HCT116 (cell line): ENCODE results near the gene CHMP2A. TPM values are rescaled to one million over a fixed set of nuclear protein-coding genes. Genes with fewer than 3 reads are reported as not detected.

Source experiments
- ATAC-seq: fragments of 200-7000 bp; cut with Tn5 transposase; 2 replicates; pipeline ENCODE4 v1.9.1; 2020; ENCODE audit warnings: mild to moderate bottlenecking, moderate library complexity
- BruUV-seq: library from RNA; stranded (reverse); fragments of 400-500 nt; replicated peaks from 2 replicates; lab custom pipeline; 2021; lab: Mats Ljungman, UMichigan
- CTCF ChIA-PET: fragments of 300-600 bp; sonication (Branson Sonifier 250); formaldehyde crosslinking; loops from one replicate; lab custom pipeline; 2021; ENCODE audit warnings: antibody characterized with exemption; lab: Charles Lee
- POLR2A ChIA-PET: fragments of 300-600, 350-600 bp; sonication (Branson Sonifier 250); formaldehyde crosslinking; loops from one replicate; lab custom pipeline; 2021; ENCODE audit warnings: antibody characterized with exemption; lab: Charles Lee
- RAD21 ChIA-PET, 2 experiments: fragments of 300-600 bp; sonication (Branson Sonifier 250); formaldehyde crosslinking; loops; one replicate each; lab custom pipeline; 2023; ENCODE audit warnings: low total read pairs in 2 of 2; ENCODE audit not compliant: uncharacterized antibody in 2 of 2, unreplicated experiment in 2 of 2, low non-redundant PET in 1 of 2; lab: Charles Lee
- DNase-seq: peaks from one replicate; pipeline ENCODE4 v3.0.0-alpha.2; 2010; ENCODE audit warnings: low read depth, low spot score
- H2AFZ ChIP-seq: fragments of 200-600 bp; shearing (Covaris generic), sonication (generic); 2 replicates; pipeline ENCODE4 v1.6.1; 2017; ENCODE audit warnings: low read depth, mixed run types, mixed read lengths, antibody characterized with exemption, low read length; ENCODE audit not compliant: poor library complexity, severe bottlenecking
- H3K27ac ChIP-seq: 2 replicates; pipeline ENCODE4 v1.5.1; 2012; ENCODE audit warnings: low read depth, low read length
- H3K27me3 ChIP-seq: fragments of 200-600 bp; sonication (generic); 2 replicates; pipeline ENCODE4 v1.6.1; 2016; ENCODE audit warnings: mixed run types, low read length, mixed read lengths; ENCODE audit not compliant: insufficient read depth
- H3K36me3 ChIP-seq, 2 experiments: fragments of 200-500 bp in 1 of 2; fragments of 200-600 bp in 1 of 2; sonication (Bioruptor generic) in 1 of 2; sonication (generic) in 1 of 2; 2 replicates each; pipeline versions ENCODE4 v1.5.1 to v1.6.1; 2014 to 2016; ENCODE audit warnings: low read length in 2 of 2, inconsistent platforms in 1 of 2, mixed read lengths in 1 of 2, mixed run types in 1 of 2; ENCODE audit not compliant: insufficient read depth in 2 of 2, control insufficient read depth in 1 of 2
- H3K4me1 ChIP-seq, 2 experiments: fragments of 200-600 bp in 1 of 2; sonication (generic) in 1 of 2; 2 replicates each; pipeline versions ENCODE4 v1.5.1 to v1.6.1; 2012 to 2017; ENCODE audit warnings: low read length in 2 of 2, inconsistent platforms in 1 of 2, mild to moderate bottlenecking in 1 of 2, mixed read lengths in 1 of 2, mixed run types in 1 of 2, moderate library complexity in 1 of 2; ENCODE audit not compliant: insufficient read depth in 2 of 2, control insufficient read depth in 1 of 2
- H3K4me2 ChIP-seq: fragments of 200-600 bp; sonication (generic); 2 replicates; pipeline ENCODE4 v1.6.1; 2017; ENCODE audit warnings: mixed run types, low read length, mixed read lengths
- H3K4me3 ChIP-seq, 2 experiments: fragments of 200-600 bp in 1 of 2; sonication (generic) in 1 of 2; replicated peaks in 1 of 2; 2 replicates each; pipeline ENCODE4 v1.5.1; 2011 to 2016; ENCODE audit warnings: low read length in 2 of 2, control low read depth in 1 of 2, low read depth in 1 of 2, mild to moderate bottlenecking in 1 of 2, mixed read lengths in 1 of 2, mixed run types in 1 of 2
- H3K79me2 ChIP-seq: fragments of 200-600 bp; sonication (generic); 2 replicates; pipeline ENCODE4 v1.6.1; 2017; ENCODE audit warnings: mild to moderate bottlenecking, mixed run types, low read length, moderate library complexity, mixed read lengths; ENCODE audit not compliant: insufficient read depth
- H3K9ac ChIP-seq: fragments of 200-600 bp; sonication (generic); 2 replicates; pipeline ENCODE4 v1.6.1; 2016; ENCODE audit warnings: low read length, mixed read lengths
- H3K9me2 ChIP-seq: fragments of 200-600 bp; sonication (generic), shearing (Covaris generic); 2 replicates; pipeline ENCODE4 v1.6.1; 2017; ENCODE audit warnings: mixed run types, mild to moderate bottlenecking, moderate library complexity; ENCODE audit not compliant: insufficient read depth
- H3K9me3 ChIP-seq, 2 experiments: fragments of 200-500 bp in 1 of 2; fragments of 200-600 bp in 1 of 2; sonication (Bioruptor generic) in 1 of 2; sonication (generic) in 1 of 2; 2 replicates each; pipeline ENCODE4 v1.6.1; 2014 to 2017; ENCODE audit warnings: low read length in 2 of 2, mixed read lengths in 2 of 2, inconsistent platforms in 1 of 2, low read depth in 1 of 2, mild to moderate bottlenecking in 1 of 2, mixed run types in 1 of 2, moderate library complexity in 1 of 2; ENCODE audit not compliant: control insufficient read depth in 1 of 2, insufficient read depth in 1 of 2
- H4K20me1 ChIP-seq: fragments of 200-600 bp; sonication (generic), shearing (Covaris generic); 2 replicates; pipeline ENCODE4 v1.6.1; 2017; ENCODE audit warnings: mixed run types, mild to moderate bottlenecking, moderate library complexity; ENCODE audit not compliant: insufficient read depth
- CEBPB ChIP-seq: IDR thresholded peaks from 2 replicates; pipeline ENCODE4 v1.6.1; 2012; ENCODE audit warnings: low read depth
- CTCF ChIP-seq, 3 experiments: fragments of 200-600 bp in 1 of 3; sonication (generic) in 1 of 3; IDR thresholded peaks in 2 of 3; conservative IDR thresholded peaks in 1 of 3; 2 replicates each; pipeline ENCODE4 v1.5.1; 2012 to 2017; ENCODE audit warnings: low read depth in 2 of 3, low read length in 2 of 3, antibody characterized with exemption in 1 of 3, borderline replicate concordance in 1 of 3, control low read depth in 1 of 3, mild to moderate bottlenecking in 1 of 3, mixed read lengths in 1 of 3, mixed run types in 1 of 3, moderate library complexity in 1 of 3; ENCODE audit not compliant: insufficient read depth in 1 of 3
- EGR1 ChIP-seq: IDR thresholded peaks from 2 replicates; pipeline ENCODE4 v1.6.1; 2012; ENCODE audit warnings: low read depth
- ELF1 ChIP-seq: IDR thresholded peaks from 2 replicates; pipeline ENCODE4 v1.6.1; 2012; ENCODE audit warnings: low read depth, borderline replicate concordance
- EZH2 ChIP-seq: fragments of 200-600 bp; sonication (generic); IDR thresholded peaks from 2 replicates; pipeline ENCODE4 v1.6.1; 2017; ENCODE audit warnings: antibody characterized with exemption, mixed run types
- JUND ChIP-seq: IDR thresholded peaks from 2 replicates; pipeline ENCODE4 v1.6.1; 2012
- MAX ChIP-seq: IDR thresholded peaks from 2 replicates; pipeline ENCODE4 v1.6.1; 2012
- POLR2A ChIP-seq: IDR thresholded peaks from 2 replicates; pipeline ENCODE4 v1.7.0; 2011; ENCODE audit warnings: borderline replicate concordance; ENCODE audit not compliant: insufficient read depth, insufficient read length; ENCODE audit errors: extremely low read depth
- POLR2AphosphoS5 ChIP-seq: IDR thresholded peaks from 2 replicates; pipeline ENCODE4 v1.6.1; 2011; ENCODE audit warnings: mild to moderate bottlenecking, low read depth, low read length, moderate library complexity
- RAD21 ChIP-seq: IDR thresholded peaks from 2 replicates; pipeline ENCODE4 v1.6.1; 2012; ENCODE audit warnings: low read depth, mild to moderate bottlenecking
- SIN3A ChIP-seq: IDR thresholded peaks from 2 replicates; pipeline ENCODE4 v1.6.1; 2012; ENCODE audit warnings: low read depth
- SP1 ChIP-seq: IDR thresholded peaks from 2 replicates; pipeline ENCODE4 v1.6.1; 2012; ENCODE audit warnings: low read depth
- TCF7L2 ChIP-seq: IDR thresholded peaks from 2 replicates; pipeline ENCODE4 v1.7.0; 2011; ENCODE audit warnings: borderline replicate concordance, inconsistent platforms; ENCODE audit not compliant: insufficient read depth, insufficient read length; ENCODE audit errors: extremely low read depth
- ZBTB33 ChIP-seq: IDR thresholded peaks from 2 replicates; pipeline ENCODE4 v1.6.1; 2011; ENCODE audit warnings: mild to moderate bottlenecking, low read length, moderate library complexity; ENCODE audit not compliant: insufficient replicate concordance; ENCODE audit errors: extremely low read depth
- ZFX ChIP-seq: fragments of 450-650 bp; IDR thresholded peaks from 2 replicates; pipeline ENCODE4 v1.6.1; 2017
- intact Hi-C: fragments of 100-400 bp; cut with micrococcal nuclease; formaldehyde crosslinking; loops from 2 replicates; pipeline ENCODE4 v1.10.0; 2022
- total RNA-seq: library from RNA; stranded (reverse); gene quantifications from one replicate; pipeline ENCODE4 v1.2.1, GENCODE V29; 2021; ENCODE audit not compliant: unreplicated experiment

The CHMP2A gene
- total RNA-seq, 1 experiment from 2014 or later = 125 TPM

- no peak for TF ChIP-seq POLR2AphosphoS5
- TF ChIP-seq EGR1 = no peak
- TF ChIP-seq CTCF (IDR thresholded peaks at IDR 0.05 in 2 of 3, conservative IDR thresholded peaks at IDR 0.05 in 1 of 3; ENCODE audit: borderline replicate concordance in 1 of 3, insufficient read depth in 1 of 3, low read depth in 2 of 3, low read length in 2 of 3) = no peak
- TF ChIP-seq JUND = no peak
- no peak for TF ChIP-seq CEBPB
- TF ChIP-seq, all 23 proteins: peak for 0
Measured at GRCh38 chr19:58560007-58560887, 5.3 kb upstream of the CHMP2A start (continued).

GRCh38 chr19:58559275-58560006, 4.5 kb upstream of the CHMP2A start:
- peak; percentile 63 for ATAC-seq
- BruUV-seq = TSS peak; percentile 67
- TF ChIP-seq ZBTB33 = peak; percentile 23
- peak; percentile 82 for TF ChIP-seq POLR2AphosphoS5
- TF ChIP-seq TCF7L2 = no peak
- TF ChIP-seq CTCF (IDR thresholded peaks at IDR 0.05 in 2 of 3, conservative IDR thresholded peaks at IDR 0.05 in 1 of 3; ENCODE audit: borderline replicate concordance in 1 of 3, insufficient read depth in 1 of 3, low read depth in 2 of 3, low read length in 2 of 3) = no peak
- TF ChIP-seq RAD21 = no peak
- TF ChIP-seq EZH2 = no peak
- peak; percentile 95 for TF ChIP-seq POLR2A
- peak; percentile 85 for TF ChIP-seq SIN3A
- TF ChIP-seq MAX = peak; percentile 98
- TF ChIP-seq ELF1 = no peak; the same call in 1 of the 2 replicates
- peak; percentile 78 for TF ChIP-seq SP1
- TF ChIP-seq ZFX = peak; percentile 37
- TF ChIP-seq EGR1 = peak; percentile 78

More at GRCh38 chr19:58559275-58560006, 4.5 kb upstream of the CHMP2A start:
- ChIA-PET CTCF (interaction anchor here (1.0 kb wide), 1 partner anchor 40 kb away, joined by 5 read pairs; the partner anchor contains the start of gene ZBTB45), RAD21 (no interaction called here), POLR2A (interaction anchor here (0.8 to 1.4 kb wide), 8 partner anchors 9 to 45 kb away, joined by 3 to 17 read pairs (median 6); partner anchors contain the start of genes MZF1, TRIM28 and ZBTB45)
- Histone ChIP-seq H3K9me3 (no peaks in the 10 kb centered on the region), H3K4me1 (peaks cover 18 to 42% of the 10 kb centered on the region in 2 experiments), H2AFZ (no peak overlapping the region), H3K9me2 (no peaks in the 10 kb centered on the region), H4K20me1 (no peaks in the 10 kb centered on the region), H3K79me2 (peaks cover 44% of the 10 kb centered on the region), H3K27me3 (no peaks in the 10 kb centered on the region), H3K27ac (peak overlapping the region; percentile 98), H3K36me3 (peaks cover 7 to 20% of the 10 kb centered on the region in 2 experiments; a peak in 2 of 4 replicates), H3K9ac (peak overlapping the region; percentile 94), H3K4me2 (peak overlapping the region; percentile 79), H3K4me3 (peak overlapping the region; percentile 74 to 99)
- DNase-seq = peak; percentile 90
- intact Hi-C loops = loop anchor here (1.0 kb wide), 1 partner anchor 14 kb away; the partner anchor contains the start of gene MZF1
